ENCODE measurements around the gene ZNF511. TPM values are rescaled to one million over a fixed set of nuclear protein-coding genes. Genes with fewer than 3 reads are reported as not detected.
A peak's percentile ranks its signal among the peaks of the same experiment; 100 is the strongest.
"Not testable (repeated sequence)": the region's sequence is repeated elsewhere in the genome, so short reads cannot be mapped to it uniquely, and the experiment has no call there.

ZNF511 gene
- total and polyA plus RNA-seq, 9 of the 15 experiments (the other 6 are each of a cell fraction or from before 2014, with no cell fraction given), result 0.61 to 69.3 (median 40.1) TPM

DNA sequence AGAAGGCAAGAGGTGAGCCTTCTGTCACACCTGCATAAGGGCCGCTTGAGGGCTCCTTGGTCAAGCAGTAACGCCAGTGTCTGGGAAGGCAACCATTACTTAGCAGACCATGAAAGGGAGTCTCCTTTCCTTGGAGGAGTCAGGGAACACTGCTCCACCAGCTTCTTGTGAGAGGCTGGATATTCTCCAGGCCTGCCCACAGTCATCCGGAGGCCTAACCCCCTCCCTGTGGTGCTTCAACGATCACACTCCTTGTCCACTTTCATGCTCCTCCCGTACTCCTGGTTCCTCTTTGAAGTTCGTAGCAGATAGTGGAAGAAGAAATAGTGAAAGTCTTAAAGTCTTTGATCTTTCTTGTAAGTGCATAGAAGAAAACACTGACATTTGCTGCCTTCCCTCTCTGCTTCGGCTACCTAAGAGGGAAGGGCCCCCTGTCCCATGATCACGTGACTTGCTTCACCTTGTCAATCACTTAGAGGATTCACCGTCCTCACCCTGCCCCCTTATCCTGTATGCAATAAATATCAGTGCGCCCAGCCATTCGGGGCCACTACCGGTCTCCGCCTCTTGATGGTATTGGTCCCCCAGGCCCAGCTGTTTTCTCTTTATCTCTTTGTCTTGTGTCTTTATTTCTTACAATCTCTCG lies 13.5 kb downstream of the ZNF511 start:
- DNase-seq (ENCODE audit: extremely low read depth in 1 of 4, low spot score in 3 of 4); FAIRE-seq; H3K36me3 ChIP-seq (ENCODE audit: control insufficient read depth, insufficient read depth, low read length); H3K4me3 ChIP-seq; H3K4me2 ChIP-seq (ENCODE audit: insufficient read depth, low read length); CTCF ChIA-PET (ENCODE audit: low intra/inter-chr PET ratio); H2AFZ ChIP-seq (ENCODE audit: low read depth, low read length); H3K9ac ChIP-seq (ENCODE audit: insufficient read depth in 1 of 2, low read depth in 2 of 2, low read length in 2 of 2); POLR2A ChIA-PET; BruUV-seq (replicated peaks); in situ Hi-C loops (cut with MboI); H3K27ac ChIP-seq (ENCODE audit: extremely low read depth, low read depth, low read length); H3K9me1 ChIP-seq (ENCODE audit: control insufficient read depth, insufficient read depth, low read length); H3K79me2 ChIP-seq (ENCODE audit: control insufficient read depth, insufficient read depth, low read length); H4K20me1 ChIP-seq (replicated peaks; ENCODE audit: control insufficient read depth, insufficient read depth, low read length); ATAC-seq; H3K9me3 ChIP-seq (replicated peaks; ENCODE audit: control insufficient read depth, insufficient read depth, low read depth, low read length); H3K27me3 ChIP-seq (ENCODE audit: control insufficient read depth in 2 of 2, insufficient read depth in 2 of 2, low read length in 2 of 2); TF ChIP-seq TOE1 (CRISPR knock-in tag; IDR thresholded peaks at IDR 0.05; ENCODE audit: borderline replicate concordance, low read depth): not testable (repeated sequence)
- peaks cover 0 to 45% of the 10 kb centered on the region in 2 experiments; a peak in 3 of 5 replicates for H3K4me1 ChIP-seq (replicated peaks in 1 of 2; ENCODE audit: control insufficient read depth in 2 of 2, insufficient read depth in 2 of 2, low read length in 2 of 2)
- intact Hi-C loops (cut with micrococcal nuclease), result loop anchor here (10.0 kb wide), 2 partner anchors 73 to 163 kb away; partner anchors contain the start of gene MTG1
- WGBS (ENCODE audit: insufficient coverage, low coverage, missing lambda C conversion rate), result 21% methylated on average over 6 of the region's 14 CpGs
- TF ChIP-seq TFE3 (CRISPR knock-in tag; IDR thresholded peaks at IDR 0.05), result peak; percentile 80
- peak; percentile 76 for TF ChIP-seq RAD51 (IDR thresholded peaks at IDR 0.05; ENCODE audit: borderline replicate concordance, low read depth)
- peak; percentile 67; the same call in 1 of the 2 replicates for TF ChIP-seq TOE1 (IDR thresholded peaks at IDR 0.05; ENCODE audit: borderline replicate concordance)
- TF ChIP-seq, protein P1, sequence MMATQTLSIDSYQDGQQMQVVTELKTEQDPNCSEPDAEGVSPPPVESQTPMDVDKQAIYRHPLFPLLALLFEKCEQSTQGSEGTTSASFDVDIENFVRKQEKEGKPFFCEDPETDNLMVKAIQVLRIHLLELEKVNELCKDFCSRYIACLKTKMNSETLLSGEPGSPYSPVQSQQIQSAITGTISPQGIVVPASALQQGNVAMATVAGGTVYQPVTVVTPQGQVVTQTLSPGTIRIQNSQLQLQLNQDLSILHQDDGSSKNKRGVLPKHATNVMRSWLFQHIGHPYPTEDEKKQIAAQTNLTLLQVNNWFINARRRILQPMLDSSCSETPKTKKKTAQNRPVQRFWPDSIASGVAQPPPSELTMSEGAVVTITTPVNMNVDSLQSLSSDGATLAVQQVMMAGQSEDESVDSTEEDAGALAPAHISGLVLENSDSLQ (IDR thresholded peaks at IDR 0.05), result peak; percentile 40

Measured in K562 (cell line).